Muscle of leg (tissue), 11 donors: Measurements from ENCODE around the gene UGT1A1. TPM values are rescaled to one million over a fixed set of nuclear protein-coding genes. Genes with fewer than 3 reads are reported as not detected.

Source experiments
- DNase-seq: peaks from one replicate; pipeline ENCODE4 v3.0.0; 2013
- H3K27ac ChIP-seq: one replicate; pipeline ENCODE4 v1.5.1; 2013; ENCODE audit warnings: mild to moderate bottlenecking, low read length, control low read depth
- H3K27me3 ChIP-seq: one replicate; pipeline ENCODE4 v1.6.1; 2013; ENCODE audit warnings: low read length; ENCODE audit not compliant: control insufficient read depth, insufficient read depth
- H3K36me3 ChIP-seq: one replicate; pipeline ENCODE4 v1.6.1; 2013; ENCODE audit warnings: low read length; ENCODE audit not compliant: control insufficient read depth, insufficient read depth
- H3K4me1 ChIP-seq: one replicate; pipeline ENCODE4 v1.6.1; 2013; ENCODE audit warnings: low read length; ENCODE audit not compliant: control insufficient read depth, insufficient read depth
- H3K4me3 ChIP-seq: one replicate; pipeline ENCODE4 v1.5.1; 2013; ENCODE audit warnings: low read length, control low read depth
- H3K9me3 ChIP-seq: replicated peaks from 2 replicates; pipeline ENCODE4 v1.6.1; 2013; ENCODE audit warnings: low read depth, low read length; ENCODE audit not compliant: control insufficient read depth
- WGBS: methylation state at CpG from one replicate; pipeline ENCODE4 v1.1.5; 2013; ENCODE audit warnings: missing lambda C conversion rate; ENCODE audit not compliant: insufficient coverage; 5-methylcytosine and 5-hydroxymethylcytosine counted together
- polyA plus RNA-seq, 8 donors: library from polyadenylated mRNA; unstranded; fragments of 120-200 nt; gene quantifications; one replicate each; pipeline versions ENCODE4 v1.2.1 to v1.2.3, GENCODE V29; 2013; ENCODE audit warnings: inconsistent platforms in 1 of 8, low replicate concordance in 1 of 8; ENCODE audit not compliant: insufficient read length in 8 of 8, insufficient read depth in 1 of 8
- total RNA-seq: library from RNA; stranded (reverse); fragments of 120-200 nt; gene quantifications from one replicate; pipeline ENCODE4 v1.2.4, GENCODE V29; 2013

The UGT1A1 gene
- total and polyA plus RNA-seq, 9 donors: 0.04 to 0.10 (median 0.08) TPM; not detected in 5

GRCh38 chr2:233816334-233816733 lies 56.3 kb downstream of the UGT1A1 start:
- DNase-seq: no peak
- Histone ChIP-seq H3K27ac (no peak overlapping the region), H3K4me3 (no peak overlapping the region), H3K4me1 (no peaks in the 10 kb centered on the region), H3K9me3 (no peaks in the 10 kb centered on the region), H3K36me3 (no peaks in the 10 kb centered on the region), H3K27me3 (no peaks in the 10 kb centered on the region)
- 60% methylated on average over 2 of the region's 2 CpGs for WGBS

- 80% methylated on average over 1 of the region's 4 CpGs for WGBS
- no peaks in the 10 kb centered on the region for H3K36me3 ChIP-seq
- no peaks in the 10 kb centered on the region for H3K27me3 ChIP-seq
- DNase-seq: no peak
- no peak overlapping the region for H3K4me3 ChIP-seq
- H3K4me1 ChIP-seq: no peaks in the 10 kb centered on the region
- no peak overlapping the region for H3K27ac ChIP-seq
- H3K9me3 ChIP-seq: no peaks in the 10 kb centered on the region
These were observed 56.7 kb downstream of the UGT1A1 start for GRCh38 chr2:233816771-233817170.

- H3K36me3 ChIP-seq: no peaks in the 10 kb centered on the region
- H3K27me3 ChIP-seq: no peaks in the 10 kb centered on the region
- no peak for DNase-seq
- H3K27ac ChIP-seq: no peak overlapping the region
- no peaks in the 10 kb centered on the region for H3K9me3 ChIP-seq
- 68% methylated on average over 3 of the region's 3 CpGs for WGBS
- H3K4me3 ChIP-seq: no peak overlapping the region
- H3K4me1 ChIP-seq: no peaks in the 10 kb centered on the region
These were observed 57.4 kb downstream of the UGT1A1 start for GRCh38 chr2:233817361-233817911.

GRCh38 chr2:233817995-233818638 lies 58.0 kb downstream of the UGT1A1 start:
- no peaks in the 10 kb centered on the region for H3K9me3 ChIP-seq
- no peaks in the 10 kb centered on the region for H3K27me3 ChIP-seq
- H3K4me3 ChIP-seq: no peak overlapping the region
- H3K36me3 ChIP-seq: no peaks in the 10 kb centered on the region
- WGBS: 89% methylated on average over 11 of the region's 11 CpGs
- H3K4me1 ChIP-seq: no peaks in the 10 kb centered on the region
- no peak for DNase-seq
- no peak overlapping the region for H3K27ac ChIP-seq

GRCh38 chr2:233818639-233819621 lies 58.9 kb downstream of the UGT1A1 start:
- no peak overlapping the region for H3K4me3 ChIP-seq
- no peaks in the 10 kb centered on the region for H3K4me1 ChIP-seq
- H3K27ac ChIP-seq: no peak overlapping the region
- no peak for DNase-seq
- 72% methylated on average over 11 of the region's 17 CpGs for whole genome bisulfite sequencing
- H3K36me3 ChIP-seq: no peaks in the 10 kb centered on the region
- no peaks in the 10 kb centered on the region for H3K27me3 ChIP-seq
- no peaks in the 10 kb centered on the region for H3K9me3 ChIP-seq

- DNase-seq: no peak
- Histone ChIP-seq H3K36me3 (no peaks in the 10 kb centered on the region), H3K27ac (no peak overlapping the region), H3K9me3 (no peaks in the 10 kb centered on the region), H3K27me3 (no peaks in the 10 kb centered on the region), H3K4me1 (no peaks in the 10 kb centered on the region), H3K4me3 (no peak overlapping the region)
- WGBS: 73% methylated on average over 14 of the region's 18 CpGs
These were observed 60.1 kb downstream of the UGT1A1 start for GRCh38 chr2:233819884-233820773.

- no peak for DNase-seq
- Histone ChIP-seq H3K27ac (no peak overlapping the region), H3K27me3 (no peaks in the 10 kb centered on the region), H3K4me3 (no peak overlapping the region), H3K9me3 (no peaks in the 10 kb centered on the region), H3K36me3 (no peaks in the 10 kb centered on the region), H3K4me1 (no peaks in the 10 kb centered on the region)
- 57% methylated on average over 3 of the region's 6 CpGs for WGBS
These were observed 60.7 kb downstream of the UGT1A1 start for GRCh38 chr2:233820774-233821105.

GRCh38 chr2:233821196-233821595 lies 61.1 kb downstream of the UGT1A1 start:
- no peaks in the 10 kb centered on the region for H3K27me3 ChIP-seq
- no peaks in the 10 kb centered on the region for H3K4me1 ChIP-seq
- H3K9me3 ChIP-seq: no peaks in the 10 kb centered on the region
- WGBS: 75% methylated on average over 2 of the region's 3 CpGs
- H3K36me3 ChIP-seq: no peaks in the 10 kb centered on the region
- no peak for DNase-seq
- H3K27ac ChIP-seq: no peak overlapping the region
- no peak overlapping the region for H3K4me3 ChIP-seq

- WGBS: 100% methylated on average over 3 of the region's 8 CpGs
- DNase-seq: no peak
- H3K27ac ChIP-seq: no peak overlapping the region
- H3K36me3 ChIP-seq: no peaks in the 10 kb centered on the region
- no peak overlapping the region for H3K4me3 ChIP-seq
- H3K27me3 ChIP-seq: no peaks in the 10 kb centered on the region
- H3K9me3 ChIP-seq: no peaks in the 10 kb centered on the region
- H3K4me1 ChIP-seq: no peaks in the 10 kb centered on the region
These were observed 61.6 kb downstream of the UGT1A1 start for GRCh38 chr2:233821709-233822100.
